Measurements from ENCODE around the gene FADS3.

FADS3 gene

GRCh38 chr11:61853698-61854169, 37.6 kb downstream of the FADS3 start:
- no peak for DNase-seq

GRCh38 chr11:61851900-61852295, 39.4 kb downstream of the FADS3 start:
- DNase-seq: no peak

DNA sequence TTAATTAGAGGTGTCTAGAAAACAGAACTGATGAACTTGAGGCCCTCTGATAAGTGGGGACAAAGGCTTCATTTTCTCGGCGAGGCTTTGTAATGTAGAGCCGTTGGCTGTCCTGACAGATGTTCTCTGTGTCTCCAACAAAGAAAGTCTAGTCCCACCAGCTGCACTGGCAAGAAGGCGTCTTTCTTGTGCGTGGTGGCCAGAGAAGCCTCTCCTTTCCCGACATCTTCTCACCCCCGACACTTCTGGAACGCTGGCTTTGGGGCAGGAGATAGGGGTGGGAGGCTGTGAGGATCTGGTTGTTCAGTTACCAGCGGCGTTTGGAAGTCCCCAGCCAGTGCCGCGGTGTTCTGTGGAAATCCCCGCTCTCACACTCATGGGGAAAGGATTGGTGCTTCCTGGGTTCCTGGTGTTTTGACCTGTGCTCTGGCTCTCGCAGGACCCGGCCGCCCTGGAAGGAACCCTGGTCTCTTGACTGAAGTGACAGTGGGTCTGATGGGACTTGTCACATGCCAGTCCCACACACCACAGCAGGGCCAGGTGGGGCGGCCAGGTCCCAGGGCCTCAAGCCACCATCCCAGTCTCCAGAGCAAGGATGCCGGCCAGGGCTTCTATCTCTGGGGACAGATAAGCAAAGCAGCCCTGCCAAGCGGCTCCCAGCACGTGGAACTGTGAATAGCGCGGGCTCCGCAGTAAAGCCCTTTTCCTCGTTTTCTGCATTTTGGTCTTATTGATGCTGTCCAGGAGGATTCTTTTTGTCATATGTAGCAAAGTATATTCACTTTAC, 40.0 kb downstream of the FADS3 start:
- no peak for DNase-seq

- no peak for DNase-seq
Measured at GRCh38 chr11:61850687-61851086, 40.7 kb downstream of the FADS3 start.

DNA sequence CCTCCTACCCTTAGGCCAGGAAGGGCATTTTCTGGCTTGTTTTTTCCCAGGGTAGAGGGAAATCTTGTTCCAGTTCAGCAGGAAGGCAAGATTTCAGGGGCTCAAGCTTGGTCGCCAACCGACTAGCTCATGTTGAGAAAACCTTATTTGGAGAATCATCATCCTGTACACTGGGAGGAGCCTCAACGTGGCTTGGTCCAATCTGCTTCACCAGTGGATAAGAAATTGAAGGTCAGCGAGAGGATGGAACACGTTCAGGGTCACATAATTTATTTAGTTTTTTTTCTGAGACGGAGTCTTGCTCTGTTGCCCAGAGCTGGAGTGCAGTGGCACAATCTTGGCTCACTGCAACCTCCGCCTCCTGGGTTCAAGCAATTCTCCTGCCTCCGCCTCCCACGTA, 42.7 kb downstream of the FADS3 start:
- no peak for DNase-seq

DNA sequence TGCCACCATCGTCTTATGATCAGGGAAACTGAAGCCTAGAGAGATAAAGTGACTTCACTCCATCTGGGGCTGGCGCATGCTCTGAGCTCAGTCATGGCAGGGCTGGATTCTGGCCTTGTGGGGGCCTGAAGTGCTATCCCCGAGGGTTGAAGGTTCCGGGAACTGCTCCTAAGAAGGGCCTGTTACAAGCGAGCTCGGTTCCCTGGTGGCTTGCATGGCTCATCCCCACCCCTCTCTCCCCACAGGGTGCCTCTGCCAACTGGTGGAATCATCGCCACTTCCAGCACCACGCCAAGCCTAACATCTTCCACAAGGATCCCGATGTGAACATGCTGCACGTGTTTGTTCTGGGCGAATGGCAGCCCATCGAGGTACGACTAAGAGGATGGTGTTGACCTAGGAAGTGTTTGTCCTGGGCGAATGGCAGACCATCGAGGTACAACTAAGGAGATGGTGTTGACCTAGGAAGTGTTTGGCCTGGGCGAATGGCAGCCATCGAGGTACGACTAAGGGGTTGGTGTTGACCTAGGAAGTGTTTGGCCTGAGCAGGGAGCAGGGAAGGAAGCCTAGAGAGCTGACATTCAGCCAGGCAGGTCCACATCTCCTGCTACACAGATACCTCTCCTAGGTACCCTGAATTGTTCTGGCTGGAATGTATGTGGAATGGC, 43.3 kb downstream of the FADS3 start:
- no peak for DNase-seq

DNA sequence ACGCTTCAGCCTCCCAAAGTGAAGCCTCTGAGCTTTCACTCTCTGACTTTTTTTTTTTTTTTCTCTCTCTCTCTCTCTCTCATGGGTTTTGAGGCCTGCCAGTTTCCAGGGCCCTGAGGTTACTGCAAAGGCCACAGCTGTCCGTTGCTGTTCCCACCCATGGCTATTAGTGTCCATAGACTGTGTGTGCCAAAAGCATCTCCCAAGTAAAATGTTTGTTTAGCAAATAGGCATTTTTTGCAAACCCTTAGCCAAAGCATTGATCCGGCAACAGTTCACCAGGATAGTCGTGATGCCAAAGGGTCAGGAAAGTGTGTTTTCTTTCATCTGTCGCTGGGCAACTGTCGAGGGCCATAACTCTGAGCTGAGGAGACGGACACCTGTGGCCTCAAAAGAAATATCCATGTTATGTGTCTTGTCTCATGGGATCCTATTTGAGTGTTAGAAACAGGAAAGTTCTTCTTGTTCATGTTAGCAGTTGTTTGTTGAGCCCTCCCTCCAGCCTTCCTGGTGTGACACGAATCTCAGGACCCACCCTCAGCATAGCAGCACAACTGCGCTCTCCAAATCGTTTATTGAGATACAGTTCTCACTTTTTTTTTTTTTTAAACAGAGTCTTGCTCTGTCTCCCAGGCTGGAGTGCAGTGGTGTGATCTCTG, 44.9 kb downstream of the FADS3 start:
- DNase-seq: no peak

DNA sequence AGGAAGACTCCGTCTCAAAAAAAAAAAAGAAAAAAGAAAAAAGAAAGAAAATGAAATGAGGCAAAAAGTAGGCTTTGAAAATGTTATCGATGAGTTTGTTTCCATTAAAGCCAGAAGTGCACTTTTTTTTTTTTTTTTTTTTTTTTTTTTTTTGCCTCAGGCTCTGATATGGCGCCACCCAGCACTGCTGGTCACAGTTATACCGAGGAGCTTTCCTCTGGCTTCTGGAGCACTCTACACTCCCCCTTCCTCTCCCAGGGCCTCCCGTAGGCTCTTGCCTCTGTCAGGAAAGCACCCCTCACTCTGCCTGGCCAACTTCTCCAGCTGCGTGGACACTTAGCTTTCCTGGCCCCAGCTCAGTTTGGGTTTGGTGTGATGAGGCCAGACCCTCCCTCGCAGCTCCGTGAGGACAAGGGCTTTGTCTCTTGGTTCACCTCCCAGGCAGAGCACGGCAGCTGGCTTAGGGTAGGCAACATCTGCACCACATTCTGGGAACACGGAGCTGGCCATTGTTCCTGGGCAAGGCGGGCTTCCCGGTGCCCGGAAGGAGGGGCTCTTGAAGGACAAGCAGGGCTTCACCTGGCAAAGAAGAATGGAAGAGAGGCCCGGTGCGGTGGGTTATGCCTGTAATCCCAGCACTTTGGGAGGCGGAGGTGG, 46.3 kb downstream of the FADS3 start:
- DNase-seq: no peak

DNA sequence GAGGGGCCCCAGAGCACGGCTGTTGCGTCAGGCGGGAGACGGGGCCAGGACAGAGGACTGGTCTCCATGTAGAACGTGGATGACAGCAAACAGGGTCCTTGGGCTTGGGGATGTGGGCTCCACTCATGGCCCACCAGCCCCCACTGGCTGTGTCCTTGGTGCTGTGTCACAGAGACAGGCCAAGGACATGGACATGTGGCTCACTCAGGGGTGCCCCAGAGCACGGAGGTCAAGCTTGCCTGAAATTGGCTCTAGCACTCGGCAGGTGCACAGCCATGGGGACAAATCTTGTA, 48.9 kb downstream of the FADS3 start:
- no peak for DNase-seq

GRCh38 chr11:61841636-61842527, 49.5 kb downstream of the FADS3 start:
- no peak for DNase-seq

DNA sequence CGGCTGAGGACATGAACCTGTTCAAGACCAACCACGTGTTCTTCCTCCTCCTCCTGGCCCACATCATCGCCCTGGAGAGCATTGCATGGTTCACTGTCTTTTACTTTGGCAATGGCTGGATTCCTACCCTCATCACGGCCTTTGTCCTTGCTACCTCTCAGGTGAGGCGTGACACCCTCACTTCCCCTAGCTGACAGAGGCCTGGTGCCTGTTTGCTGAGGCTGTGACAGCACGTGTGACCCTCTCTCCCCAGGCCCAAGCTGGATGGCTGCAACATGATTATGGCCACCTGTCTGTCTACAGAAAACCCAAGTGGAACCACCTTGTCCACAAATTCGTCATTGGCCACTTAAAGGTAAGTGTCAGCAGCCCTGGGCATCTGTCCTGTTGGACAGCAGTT, 51.0 kb downstream of the FADS3 start:
- DNase-seq: no peak

- DNase-seq: no peak
Measured at GRCh38 chr11:61839742-61840141, 51.6 kb downstream of the FADS3 start.

GRCh38 chr11:61838921-61839320, 52.4 kb downstream of the FADS3 start:
- DNase-seq: no peak

GRCh38 chr11:61838501-61838900, 52.8 kb downstream of the FADS3 start:
- DNase-seq: no peak

GRCh38 chr11:61837411-61838005, 53.8 kb downstream of the FADS3 start:
- no peak for DNase-seq

- no peak for DNase-seq
Measured at GRCh38 chr11:61836193-61836592, 55.2 kb downstream of the FADS3 start.

- peak; percentile 72 for DNase-seq
Measured at GRCh38 chr11:61834278-61835048, 56.9 kb downstream of the FADS3 start.

DNA sequence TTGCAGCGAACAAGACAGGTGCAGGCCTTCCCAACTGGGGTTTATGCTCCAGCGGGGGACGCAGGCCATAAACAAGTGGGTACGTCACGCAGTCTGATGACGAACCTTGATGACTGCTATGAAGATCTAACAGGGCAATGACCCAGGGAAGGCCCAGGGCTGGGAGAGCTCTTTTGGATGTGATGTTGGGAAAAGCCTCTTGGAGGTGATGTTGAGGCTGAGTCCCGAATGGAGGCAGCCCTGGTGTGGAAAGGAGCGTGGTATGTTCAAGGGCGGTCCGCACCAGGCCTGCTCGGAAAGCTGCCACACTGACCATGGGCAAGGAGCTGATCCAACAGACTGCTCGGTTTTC, 57.4 kb downstream of the FADS3 start:
- DNase-seq: no peak

GRCh38 chr11:61833471-61833870, 57.9 kb downstream of the FADS3 start:
- DNase-seq: no peak

- DNase-seq: peak; percentile 13
Measured at GRCh38 chr11:61832754-61833153, 58.6 kb downstream of the FADS3 start.

GRCh38 chr11:61832207-61832606, 59.1 kb downstream of the FADS3 start:
- DNase-seq: no peak
